A549 (cell line): Measurements from ENCODE around the gene MERTK. TPM values are rescaled to one million over a fixed set of nuclear protein-coding genes. Genes with fewer than 3 reads are reported as not detected.

Experiments
- ATAC-seq, 2 experiments: fragments of 200-7000 bp in 1 of 2; fragments of >200 bp in 1 of 2; cut with Nextera tagmentation in 1 of 2; cut with Tn5 transposase in 1 of 2; 3 replicates each; pipeline versions ENCODE4 v1.8.0 to v1.9.1; 2018 to 2020; ENCODE audit warnings: mild to moderate bottlenecking in 1 of 2, moderate library complexity in 1 of 2
- CTCF ChIA-PET: fragments of 300-600 bp; sonication (Branson Sonifier 250); formaldehyde crosslinking; extraction: SDS; loops from one replicate; lab custom pipeline; 2021; ENCODE audit warnings: antibody characterized with exemption, inconsistent platforms; lab: Yijun Ruan, JAX
- POLR2A ChIA-PET: fragments of 350-600 bp; formaldehyde crosslinking; extraction: SDS; loops from one replicate; lab custom pipeline; 2021; ENCODE audit warnings: antibody characterized with exemption, inconsistent platforms; lab: Yijun Ruan, JAX
- DNase-seq, 2 experiments: peaks; one replicate each; pipeline versions ENCODE4 v3.0.0 to v3.0.0-alpha.2; 2011 to 2016; ENCODE audit warnings: low read depth in 1 of 2, low spot score in 1 of 2
- FAIRE-seq: peaks from 2 replicates; lab custom pipeline; 2011; peaks lifted over from hg19 to GRCh38; lab: Jason Lieb, UNC
- H3K27ac ChIP-seq, 2 experiments: fragments of >200 bp; sonication (Bioruptor Twin); formaldehyde crosslinking; 3 replicates each; pipeline ENCODE4 v1.5.1; 2016 to 2017
- H3K4me1 ChIP-seq: fragments of >200 bp; sonication (Bioruptor Twin); formaldehyde crosslinking; 3 replicates; pipeline ENCODE4 v1.6.1; 2016
- H3K4me2 ChIP-seq: fragments of >200 bp; sonication (Bioruptor Twin); formaldehyde crosslinking; 3 replicates; pipeline ENCODE4 v1.6.1; 2016
- H3K4me3 ChIP-seq: fragments of >200 bp; sonication (Bioruptor Twin); formaldehyde crosslinking; 3 replicates; pipeline ENCODE4 v1.5.1; 2016
- H3K9me3 ChIP-seq: fragments of >200 bp; sonication (Bioruptor Twin); formaldehyde crosslinking; 3 replicates; pipeline ENCODE4 v1.6.1; 2016
- ATOH8 ChIP-seq: fragments of 250-450 bp; sonication (Bioruptor Pico); IDR thresholded peaks from 2 replicates; pipeline ENCODE4 v1.5.0; 2020; ENCODE audit warnings: low read depth, mild to moderate bottlenecking, moderate library complexity
- CBX2 ChIP-seq: fragments of 200-600 bp; sonication (generic); IDR thresholded peaks from 2 replicates; pipeline ENCODE4 v1.6.1; 2016; ENCODE audit warnings: low read depth, mild to moderate bottlenecking, borderline replicate concordance
- CEBPB ChIP-seq, 2 experiments: fragments of >200 bp in 1 of 2; sonication (Bioruptor Twin) in 1 of 2; formaldehyde crosslinking in 1 of 2; IDR thresholded peaks; 2 replicates each; pipeline ENCODE4 v1.6.1; 2012 to 2016
- CHD4 ChIP-seq: fragments of 200-600 bp; sonication (generic); IDR thresholded peaks from 2 replicates; pipeline ENCODE4 v1.6.1; 2016; ENCODE audit warnings: antibody characterized with exemption, mild to moderate bottlenecking, borderline replicate concordance
- EHF ChIP-seq: fragments of 250-450 bp; sonication (Bioruptor Pico); IDR thresholded peaks from 2 replicates; pipeline ENCODE4 v1.5.0; 2020; ENCODE audit warnings: mild to moderate bottlenecking
- EHMT2 ChIP-seq: fragments of 200-600 bp; sonication (generic); IDR thresholded peaks from 2 replicates; pipeline ENCODE4 v1.6.1; 2016; ENCODE audit warnings: antibody characterized with exemption, low read depth, mild to moderate bottlenecking, moderate library complexity
- HDAC2 ChIP-seq: fragments of 200-600 bp; sonication (generic); IDR thresholded peaks from 2 replicates; pipeline ENCODE4 v1.6.1; 2016
- HES2 ChIP-seq: fragments of >200 bp; sonication (Bioruptor Twin); formaldehyde crosslinking; IDR thresholded peaks from 2 replicates; pipeline ENCODE4 v1.6.1; 2016
- HEYL ChIP-seq: fragments of 250-450 bp; sonication (Bioruptor Pico); IDR thresholded peaks from 2 replicates; pipeline ENCODE4 v1.8.0; 2021; ENCODE audit warnings: mild to moderate bottlenecking, moderate library complexity
- HOXB13 ChIP-seq: fragments of 250-450 bp; sonication (Bioruptor Pico); IDR thresholded peaks from 2 replicates; pipeline ENCODE4 v1.5.0; 2020; ENCODE audit warnings: low read depth, mild to moderate bottlenecking, moderate library complexity
- KDM1A ChIP-seq: fragments of 200-600 bp; sonication (generic); IDR thresholded peaks from 2 replicates; pipeline ENCODE4 v1.6.1; 2016; ENCODE audit warnings: low read depth, mild to moderate bottlenecking
- KDM5A ChIP-seq: fragments of 200-600 bp; sonication (generic); IDR thresholded peaks from 2 replicates; pipeline ENCODE4 v1.6.1; 2016; ENCODE audit warnings: antibody characterized with exemption, mild to moderate bottlenecking
- NFE2L2 ChIP-seq: fragments of 150-350 bp; conservative IDR thresholded peaks from 2 replicates; pipeline ENCODE4 v1.6.1; 2014; ENCODE audit warnings: low read length
- POLR2AphosphoS2 ChIP-seq: conservative IDR thresholded peaks from 2 replicates; pipeline ENCODE4 v1.6.1; 2012; ENCODE audit warnings: low read length, improper control_type of control experiment, inconsistent platforms
- RCOR1 ChIP-seq: fragments of 150-350 bp; IDR thresholded peaks from 2 replicates; pipeline ENCODE4 v1.6.1; 2014; ENCODE audit warnings: antibody characterized with exemption, low read length, low read depth
- RFX5 ChIP-seq: fragments of 450-650 bp; IDR thresholded peaks from 2 replicates; pipeline ENCODE4 v1.7.1; 2014; ENCODE audit warnings: antibody characterized with exemption, mild to moderate bottlenecking, moderate library complexity
- SREBF2 ChIP-seq: fragments of 450-650 bp; IDR thresholded peaks from 2 replicates; pipeline ENCODE4 v1.6.1; 2014; ENCODE audit warnings: mild to moderate bottlenecking, moderate library complexity
- TP53 ChIP-seq: fragments of 250-450 bp; sonication (Bioruptor Pico); IDR thresholded peaks from 2 replicates; pipeline ENCODE4 v1.5.0; 2021; ENCODE audit warnings: mild to moderate bottlenecking, moderate library complexity
- WGBS: methylation state at CpG from one replicate; pipeline ENCODE4 v1.1.6; 2017; ENCODE audit errors: missing lambda C conversion rate; 5-methylcytosine and 5-hydroxymethylcytosine counted together
- polyA plus RNA-seq, 4 experiments: library from polyadenylated mRNA; depleted of rRNA in 3 of 4; stranded (reverse); fragments of >200 nt; fragmentation: RNase III in 1 of 4; extraction: RNeasy Plus Mini Kit Qiagen cat#74134 plus additional on column Dnase treatment in 1 of 4; gene quantifications; 2 replicates in 3 of 4; 3 replicates in 1 of 4; pipeline ENCODE4 v1.2.3, GENCODE V29; 2011 to 2017
- TF ChIP-seq, protein P1 (sequence below): fragments of >200 bp; sonication (Bioruptor Twin); formaldehyde crosslinking; IDR thresholded peaks from 3 replicates; pipeline ENCODE4 v1.5.1; 2016
- TF ChIP-seq, protein P2 (sequence below): IDR thresholded peaks from 2 replicates; pipeline ENCODE4 v1.6.1; 2012
- TF ChIP-seq, protein P3 (sequence below): fragments of >200 bp; sonication (Bioruptor Twin); formaldehyde crosslinking; IDR thresholded peaks from 3 replicates; pipeline ENCODE4 v1.6.1; 2016

MERTK gene
- polyA plus RNA-seq, 2 of the 4 experiments (the other 2 are of a cell fraction): 1.4 to 4.0 TPM

- DNase-seq (no peak), FAIRE-seq (no peak), ATAC-seq (no peak)
- H3K4me2 ChIP-seq: peak overlapping the region; percentile 58
- TF ChIP-seq RFX5 (no peak), HOXB13 (CRISPR knock-in tag) (no peak), RCOR1 (no peak), ATOH8 (CRISPR knock-in tag) (no peak), SREBF2 (no peak), EHMT2 (no peak), NFE2L2 (no peak), HEYL (CRISPR knock-in tag) (no peak), TP53 (CRISPR knock-in tag) (no peak), KDM5A (no peak), HES2 (no peak), EHF (no peak), POLR2AphosphoS2 (no peak)
- TF ChIP-seq, protein P1, sequence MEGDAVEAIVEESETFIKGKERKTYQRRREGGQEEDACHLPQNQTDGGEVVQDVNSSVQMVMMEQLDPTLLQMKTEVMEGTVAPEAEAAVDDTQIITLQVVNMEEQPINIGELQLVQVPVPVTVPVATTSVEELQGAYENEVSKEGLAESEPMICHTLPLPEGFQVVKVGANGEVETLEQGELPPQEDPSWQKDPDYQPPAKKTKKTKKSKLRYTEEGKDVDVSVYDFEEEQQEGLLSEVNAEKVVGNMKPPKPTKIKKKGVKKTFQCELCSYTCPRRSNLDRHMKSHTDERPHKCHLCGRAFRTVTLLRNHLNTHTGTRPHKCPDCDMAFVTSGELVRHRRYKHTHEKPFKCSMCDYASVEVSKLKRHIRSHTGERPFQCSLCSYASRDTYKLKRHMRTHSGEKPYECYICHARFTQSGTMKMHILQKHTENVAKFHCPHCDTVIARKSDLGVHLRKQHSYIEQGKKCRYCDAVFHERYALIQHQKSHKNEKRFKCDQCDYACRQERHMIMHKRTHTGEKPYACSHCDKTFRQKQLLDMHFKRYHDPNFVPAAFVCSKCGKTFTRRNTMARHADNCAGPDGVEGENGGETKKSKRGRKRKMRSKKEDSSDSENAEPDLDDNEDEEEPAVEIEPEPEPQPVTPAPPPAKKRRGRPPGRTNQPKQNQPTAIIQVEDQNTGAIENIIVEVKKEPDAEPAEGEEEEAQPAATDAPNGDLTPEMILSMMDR: no peak
- TF ChIP-seq, protein P2, sequence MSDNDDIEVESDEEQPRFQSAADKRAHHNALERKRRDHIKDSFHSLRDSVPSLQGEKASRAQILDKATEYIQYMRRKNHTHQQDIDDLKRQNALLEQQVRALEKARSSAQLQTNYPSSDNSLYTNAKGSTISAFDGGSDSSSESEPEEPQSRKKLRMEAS: no peak
- TF ChIP-seq, protein P3, sequence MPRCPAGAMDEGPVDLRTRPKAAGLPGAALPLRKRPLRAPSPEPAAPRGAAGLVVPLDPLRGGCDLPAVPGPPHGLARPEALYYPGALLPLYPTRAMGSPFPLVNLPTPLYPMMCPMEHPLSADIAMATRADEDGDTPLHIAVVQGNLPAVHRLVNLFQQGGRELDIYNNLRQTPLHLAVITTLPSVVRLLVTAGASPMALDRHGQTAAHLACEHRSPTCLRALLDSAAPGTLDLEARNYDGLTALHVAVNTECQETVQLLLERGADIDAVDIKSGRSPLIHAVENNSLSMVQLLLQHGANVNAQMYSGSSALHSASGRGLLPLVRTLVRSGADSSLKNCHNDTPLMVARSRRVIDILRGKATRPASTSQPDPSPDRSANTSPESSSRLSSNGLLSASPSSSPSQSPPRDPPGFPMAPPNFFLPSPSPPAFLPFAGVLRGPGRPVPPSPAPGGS: no peak
- no peaks in the 10 kb centered on the region for H3K9me3 ChIP-seq
- H3K4me3 ChIP-seq: no peak overlapping the region
- peak overlapping the region in 1 of 2 experiments; percentile 4; a peak in 1 of 6 replicates for H3K27ac ChIP-seq
- CTCF ChIA-PET: interaction anchor here (0.8 to 1.9 kb wide), 2 partner anchors 60 to 97 kb away, joined by 4 to 5 read pairs; no protein-coding TSS in a partner anchor
- POLR2A ChIA-PET: no interaction called here
- 94% methylated on average over 11 of the region's 11 CpGs for WGBS
- peaks cover 19% of the 10 kb centered on the region for H3K4me1 ChIP-seq
These were observed 48.8 kb downstream of the MERTK start for GRCh38 chr2:111947219-111947618.

GRCh38 chr2:111948832-111949231, 50.4 kb downstream of the MERTK start:
- ChIA-PET CTCF (no interaction called here), POLR2A (no interaction called here)
- H3K27ac ChIP-seq: no peak overlapping the region
- ATAC-seq: no peak
- WGBS: 63% methylated on average over 4 of the region's 4 CpGs
- TF ChIP-seq HEYL (CRISPR knock-in tag) (no peak), SREBF2 (no peak), KDM5A (no peak), NFE2L2 (no peak)
- no peak overlapping the region for H3K4me3 ChIP-seq
- no peak for FAIRE-seq
- no peak for DNase-seq
- no peaks in the 10 kb centered on the region for H3K9me3 ChIP-seq
- no peak overlapping the region for H3K4me2 ChIP-seq
- peaks cover 19% of the 10 kb centered on the region for H3K4me1 ChIP-seq

- FAIRE-seq: no peak
- TF ChIP-seq CHD4 (no peak), CBX2 (no peak), HDAC2 (no peak), KDM1A (no peak), CEBPB (IDR thresholded peaks at IDR 0.05) (no peak)
- TF ChIP-seq, all 56 proteins: peak for 0
- Histone ChIP-seq H3K4me3 (no peak overlapping the region), H3K4me2 (no peak overlapping the region), H3K27ac (no peak overlapping the region), H3K4me1 (peaks cover 19% of the 10 kb centered on the region), H3K9me3 (no peaks in the 10 kb centered on the region)
- WGBS: 72% methylated on average over 1 of the region's 1 CpG
- ChIA-PET POLR2A (no interaction called here), CTCF (no interaction called here)
- DNase-seq (no peak), ATAC-seq (no peak)
These were observed 51.8 kb downstream of the MERTK start for GRCh38 chr2:111950236-111950635.
